GM10248 (cell line): ENCODE results near the gene CRIM1.

ENCODE experiments used
- CTCF ChIA-PET: fragments of 300-600 bp; sonication (Branson Sonifier 250); formaldehyde crosslinking; extraction: SDS; loops from one replicate; lab custom pipeline; 2021; ENCODE audit warnings: antibody characterized with exemption; lab: Yijun Ruan, JAX
- POLR2A ChIA-PET: fragments of 350-650 bp; sonication (Branson Sonifier 250); formaldehyde crosslinking; extraction: SDS; loops from one replicate; lab custom pipeline; 2020; ENCODE audit warnings: antibody characterized with exemption; lab: Yijun Ruan, JAX
- DNase-seq: peaks from one replicate; pipeline ENCODE4 v3.0.0; 2012; ENCODE audit errors: extremely low spot score
- TF ChIP-seq, protein P1 (sequence below): IDR thresholded peaks from 2 replicates; pipeline ENCODE4 v1.5.1; 2012; ENCODE audit warnings: mild to moderate bottlenecking, low read depth; ENCODE audit errors: extremely low read depth, missing control alignments, control extremely low read depth

The CRIM1 gene

DNA sequence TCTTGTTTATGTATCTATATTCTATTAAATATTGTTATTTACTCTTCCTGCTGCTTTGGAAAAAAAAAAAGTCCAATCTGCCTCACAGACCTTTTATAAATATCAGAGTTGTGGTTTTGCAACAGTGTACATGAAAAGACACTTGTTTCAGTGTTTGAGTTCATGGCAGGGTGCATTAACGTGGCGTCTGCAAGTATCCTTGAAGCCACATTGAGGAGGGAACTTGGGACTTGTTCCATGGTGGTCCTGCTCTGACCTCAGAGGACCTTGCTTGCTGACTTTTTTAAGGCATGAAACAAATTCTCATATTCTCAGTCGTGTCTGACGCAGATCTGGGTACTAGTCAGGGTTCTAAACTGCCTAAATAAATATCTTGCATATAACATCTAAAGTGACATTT is 55.1 kb downstream of the CRIM1 start:
- ChIA-PET POLR2A (no interaction called here), CTCF (interaction anchor here (2.3 kb wide), 1 partner anchor 27 kb away, joined by 5 read pairs; no protein-coding TSS in a partner anchor)
- TF ChIP-seq, protein P1, sequence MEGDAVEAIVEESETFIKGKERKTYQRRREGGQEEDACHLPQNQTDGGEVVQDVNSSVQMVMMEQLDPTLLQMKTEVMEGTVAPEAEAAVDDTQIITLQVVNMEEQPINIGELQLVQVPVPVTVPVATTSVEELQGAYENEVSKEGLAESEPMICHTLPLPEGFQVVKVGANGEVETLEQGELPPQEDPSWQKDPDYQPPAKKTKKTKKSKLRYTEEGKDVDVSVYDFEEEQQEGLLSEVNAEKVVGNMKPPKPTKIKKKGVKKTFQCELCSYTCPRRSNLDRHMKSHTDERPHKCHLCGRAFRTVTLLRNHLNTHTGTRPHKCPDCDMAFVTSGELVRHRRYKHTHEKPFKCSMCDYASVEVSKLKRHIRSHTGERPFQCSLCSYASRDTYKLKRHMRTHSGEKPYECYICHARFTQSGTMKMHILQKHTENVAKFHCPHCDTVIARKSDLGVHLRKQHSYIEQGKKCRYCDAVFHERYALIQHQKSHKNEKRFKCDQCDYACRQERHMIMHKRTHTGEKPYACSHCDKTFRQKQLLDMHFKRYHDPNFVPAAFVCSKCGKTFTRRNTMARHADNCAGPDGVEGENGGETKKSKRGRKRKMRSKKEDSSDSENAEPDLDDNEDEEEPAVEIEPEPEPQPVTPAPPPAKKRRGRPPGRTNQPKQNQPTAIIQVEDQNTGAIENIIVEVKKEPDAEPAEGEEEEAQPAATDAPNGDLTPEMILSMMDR = no peak
- no peak for DNase-seq

DNA sequence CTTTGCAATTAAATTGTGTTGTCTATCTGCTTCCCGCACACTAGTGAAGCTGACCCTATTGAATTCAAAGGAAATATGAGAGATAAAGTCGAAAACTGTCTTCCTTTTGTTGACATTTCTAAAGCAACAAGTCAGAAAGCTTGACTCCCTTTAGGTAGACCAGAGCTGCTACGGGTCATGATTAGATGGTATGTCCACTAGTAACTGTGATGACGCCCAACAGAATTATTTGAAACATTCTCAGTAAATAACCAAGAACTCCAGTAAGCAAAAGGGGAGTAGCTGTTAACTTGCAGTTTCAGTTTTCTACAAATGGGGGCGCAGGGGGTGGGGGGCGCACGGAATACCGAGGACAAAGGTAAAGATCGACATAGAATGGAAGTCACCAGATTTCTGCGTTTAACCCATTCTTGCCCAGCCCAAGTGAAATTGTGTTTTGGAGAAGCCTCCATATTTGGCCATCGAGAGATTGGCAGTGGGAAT is 56.4 kb downstream of the CRIM1 start:
- CTCF ChIA-PET = no interaction called here
- TF ChIP-seq, protein P1 = no peak
- no peak for DNase-seq
- POLR2A ChIA-PET = no interaction called here

DNA sequence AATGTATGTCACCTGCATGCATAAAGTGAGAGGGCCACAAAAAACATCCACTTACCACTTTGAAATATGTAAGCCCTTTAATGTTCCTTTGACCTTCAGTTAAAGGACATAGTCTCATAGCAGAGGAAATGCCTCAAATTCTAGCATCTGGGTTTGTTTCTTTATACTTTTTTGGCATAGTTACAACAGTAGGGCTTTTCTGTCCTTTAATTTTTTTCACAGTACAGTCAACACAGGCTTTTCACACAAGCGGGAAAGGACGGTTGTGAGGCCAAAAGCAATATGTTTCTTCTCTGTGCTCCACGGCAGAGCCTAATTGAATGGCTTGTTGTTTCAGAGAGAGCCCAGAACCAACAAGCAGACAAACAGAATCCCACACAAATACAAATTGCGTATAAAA is 57.6 kb downstream of the CRIM1 start:
- TF ChIP-seq, protein P1 = no peak
- DNase-seq = no peak
- ChIA-PET CTCF (interaction anchor here (0.7 to 2.3 kb wide), 5 partner anchors 10 to 47 kb away, joined by 3 to 9 read pairs (median 5); no protein-coding TSS in a partner anchor), POLR2A (no interaction called here)

GRCh38 chr2:36414307-36414706 is 58.7 kb downstream of the CRIM1 start:
- DNase-seq = no peak
- ChIA-PET CTCF (interaction anchor here (1.1 to 2.3 kb wide), 5 partner anchors 9 to 46 kb away, joined by 4 to 9 read pairs (median 5); no protein-coding TSS in a partner anchor), POLR2A (no interaction called here)
- TF ChIP-seq, protein P1 = no peak

GRCh38 chr2:36415381-36416022 is 59.9 kb downstream of the CRIM1 start:
- TF ChIP-seq, protein P1 = no peak
- ChIA-PET CTCF (interaction anchor here (1.6 to 2.3 kb wide), 4 partner anchors 8 to 47 kb away, joined by 3 to 9 read pairs (median 5); no protein-coding TSS in a partner anchor), POLR2A (no interaction called here)
- no peak for DNase-seq

DNA sequence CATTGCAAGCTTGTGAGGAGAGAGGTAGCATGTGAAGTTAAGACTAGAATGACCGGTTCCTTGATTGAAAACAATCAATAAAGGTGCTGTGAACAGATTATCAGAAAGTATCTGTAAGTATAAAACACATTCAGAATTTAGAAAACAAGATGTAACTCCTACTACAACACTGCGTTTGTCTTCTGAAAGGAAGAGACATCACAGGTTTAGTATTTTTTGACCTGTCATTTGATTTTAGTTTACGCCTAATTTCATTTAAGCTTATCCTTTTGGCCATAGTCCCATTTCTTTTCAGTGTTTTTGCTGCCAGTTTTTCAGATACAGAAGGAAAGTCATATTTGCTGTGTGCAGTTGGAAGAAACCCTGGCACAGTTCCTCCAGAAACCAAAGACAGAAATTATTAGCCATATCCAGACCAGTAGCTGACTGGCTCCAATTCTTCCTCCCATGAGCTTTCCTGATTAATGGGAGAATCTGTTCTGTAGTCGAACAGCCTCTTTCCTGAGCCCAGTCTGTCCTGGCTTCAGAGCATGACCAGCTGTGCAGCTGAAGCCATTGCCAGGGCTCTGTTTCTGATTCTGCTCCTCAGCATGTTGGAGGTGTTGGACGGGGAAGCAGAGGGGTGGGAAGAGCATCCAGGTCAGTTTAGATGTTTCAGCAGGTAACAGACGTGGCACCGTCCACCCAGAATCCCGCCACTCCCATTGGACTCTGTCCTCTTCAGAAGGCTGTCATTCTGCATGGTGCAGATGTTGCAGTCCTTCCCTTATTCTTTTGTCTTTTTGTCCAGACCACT is 61.0 kb downstream of the CRIM1 start:
- DNase-seq = no peak
- ChIA-PET CTCF (interaction anchor here (1.2 to 1.8 kb wide), 4 partner anchors 12 to 248 kb away, joined by 3 to 4 read pairs (median 4); no protein-coding TSS in a partner anchor), POLR2A (no interaction called here)
- TF ChIP-seq, protein P1 = no peak
